Jurkat, Clone E6-1 (cell line): ENCODE measurements around the gene SYT1.

Experiments
- DNase-seq: peaks from one replicate; pipeline ENCODE4 v3.0.0-alpha.2; 2011; ENCODE audit warnings: low read depth, low spot score
- H3K4me3 ChIP-seq: 2 replicates; pipeline ENCODE4 v1.5.1; 2011; ENCODE audit warnings: mild to moderate bottlenecking, low read length, control low read depth, moderate library complexity

The SYT1 gene

GRCh38 chr12:79301181-79301580 lies 436.6 kb downstream of the SYT1 start:
- no peak for DNase-seq
- H3K4me3 ChIP-seq, result no peak overlapping the region

GRCh38 chr12:79302162-79302814 lies 437.7 kb downstream of the SYT1 start:
- DNase-seq, result no peak
- no peak overlapping the region for H3K4me3 ChIP-seq

GRCh38 chr12:79307340-79307739 lies 442.8 kb downstream of the SYT1 start:
- H3K4me3 ChIP-seq, result no peak overlapping the region
- DNase-seq, result no peak

- no peak for DNase-seq
- no peak overlapping the region for H3K4me3 ChIP-seq
Observed at GRCh38 chr12:79309039-79309438, 444.5 kb downstream of the SYT1 start.

- no peak for DNase-seq
Observed at GRCh38 chr12:79317179-79317847, 452.7 kb downstream of the SYT1 start.

GRCh38 chr12:79322905-79323304 lies 458.3 kb downstream of the SYT1 start:
- DNase-seq, result no peak

More at GRCh38 chr12:79317179-79317847, 452.7 kb downstream of the SYT1 start:
- H3K4me3 ChIP-seq, result no peak overlapping the region

GRCh38 chr12:79324571-79324970 lies 460.0 kb downstream of the SYT1 start:
- H3K4me3 ChIP-seq, result no peak overlapping the region
- DNase-seq, result no peak

More at GRCh38 chr12:79322905-79323304, 458.3 kb downstream of the SYT1 start:
- H3K4me3 ChIP-seq, result no peak overlapping the region

- no peak for DNase-seq
- H3K4me3 ChIP-seq, result no peak overlapping the region
Observed at GRCh38 chr12:79326222-79326621, 461.6 kb downstream of the SYT1 start.

GRCh38 chr12:79326663-79327062 lies 462.1 kb downstream of the SYT1 start:
- DNase-seq, result no peak
- H3K4me3 ChIP-seq, result no peak overlapping the region

GRCh38 chr12:79327465-79327864 lies 462.9 kb downstream of the SYT1 start:
- DNase-seq, result no peak

GRCh38 chr12:79329933-79330332 lies 465.4 kb downstream of the SYT1 start:
- H3K4me3 ChIP-seq, result no peak overlapping the region
- no peak for DNase-seq

More at GRCh38 chr12:79327465-79327864, 462.9 kb downstream of the SYT1 start:
- no peak overlapping the region for H3K4me3 ChIP-seq

GRCh38 chr12:79331870-79332269 lies 467.3 kb downstream of the SYT1 start:
- no peak overlapping the region for H3K4me3 ChIP-seq
- no peak for DNase-seq

- no peak overlapping the region for H3K4me3 ChIP-seq
- no peak for DNase-seq
Observed at GRCh38 chr12:79333144-79333543, 468.6 kb downstream of the SYT1 start.

GRCh38 chr12:79337662-79338290 lies 473.2 kb downstream of the SYT1 start:
- H3K4me3 ChIP-seq, result no peak overlapping the region
- no peak for DNase-seq

GRCh38 chr12:79344855-79345847 lies 480.6 kb downstream of the SYT1 start:
- H3K4me3 ChIP-seq, result no peak overlapping the region
- DNase-seq, result peak; percentile 52

- no peak overlapping the region for H3K4me3 ChIP-seq
- no peak for DNase-seq
Observed at GRCh38 chr12:79347866-79348265, 483.3 kb downstream of the SYT1 start.

GRCh38 chr12:79351251-79351650 lies 486.7 kb downstream of the SYT1 start:
- H3K4me3 ChIP-seq, result no peak overlapping the region
- DNase-seq, result no peak

- DNase-seq, result no peak
- no peak overlapping the region for H3K4me3 ChIP-seq
Observed at GRCh38 chr12:79356216-79356615, 491.6 kb downstream of the SYT1 start.

- no peak for DNase-seq
- H3K4me3 ChIP-seq, result no peak overlapping the region
Observed at GRCh38 chr12:79357048-79357447, 492.5 kb downstream of the SYT1 start.
